RWPE2 (cell line): ENCODE results near the gene SRC.

Experiments used
- ATAC-seq: fragments of 200-7000 bp; cut with Tn5 transposase; 3 replicates; pipeline ENCODE4 v1.9.1; 2021; ENCODE audit warnings: low read depth
- DNase-seq: peaks from one replicate; pipeline ENCODE4 v3.0.0-alpha.2; 2020; ENCODE audit warnings: low spot score
- H3K27ac ChIP-seq: fragments of 450-650 bp; 2 replicates; pipeline ENCODE4 v1.5.1; 2017; ENCODE audit warnings: mild to moderate bottlenecking; ENCODE audit not compliant: poor library complexity, severe bottlenecking
- H3K27me3 ChIP-seq: fragments of 250-450 bp; sonication (Bioruptor Pico); 2 replicates; pipeline ENCODE4 v1.5.1; 2021; ENCODE audit warnings: mild to moderate bottlenecking, moderate library complexity; ENCODE audit not compliant: insufficient read depth, poor library complexity, severe bottlenecking
- H3K36me3 ChIP-seq: fragments of 250-450 bp; sonication (Bioruptor Pico); 2 replicates; pipeline ENCODE4 v1.5.1; 2020; ENCODE audit warnings: low read depth, mild to moderate bottlenecking, moderate library complexity
- H3K4me1 ChIP-seq: fragments of 250-450 bp; sonication (Bioruptor Pico); 2 replicates; pipeline ENCODE4 v1.5.1; 2021; ENCODE audit warnings: mild to moderate bottlenecking, moderate library complexity; ENCODE audit not compliant: insufficient read depth, poor library complexity, severe bottlenecking
- H3K4me3 ChIP-seq: fragments of 250-450 bp; sonication (Bioruptor Pico); 2 replicates; pipeline ENCODE4 v1.5.1; 2021; ENCODE audit warnings: mild to moderate bottlenecking, moderate library complexity; ENCODE audit not compliant: severe bottlenecking
- H3K9me3 ChIP-seq: fragments of 250-450 bp; sonication (Bioruptor Pico); 2 replicates; pipeline ENCODE4 v1.5.1; 2021; ENCODE audit warnings: mild to moderate bottlenecking, moderate library complexity; ENCODE audit not compliant: severe bottlenecking
- TF ChIP-seq, protein P1 (sequence below): fragments of 450-650 bp; IDR thresholded peaks from one replicate; pipeline ENCODE4 v1.5.1; 2017; ENCODE audit warnings: mild to moderate bottlenecking, moderate library complexity; ENCODE audit not compliant: poor library complexity, severe bottlenecking

Gene SRC

DNA sequence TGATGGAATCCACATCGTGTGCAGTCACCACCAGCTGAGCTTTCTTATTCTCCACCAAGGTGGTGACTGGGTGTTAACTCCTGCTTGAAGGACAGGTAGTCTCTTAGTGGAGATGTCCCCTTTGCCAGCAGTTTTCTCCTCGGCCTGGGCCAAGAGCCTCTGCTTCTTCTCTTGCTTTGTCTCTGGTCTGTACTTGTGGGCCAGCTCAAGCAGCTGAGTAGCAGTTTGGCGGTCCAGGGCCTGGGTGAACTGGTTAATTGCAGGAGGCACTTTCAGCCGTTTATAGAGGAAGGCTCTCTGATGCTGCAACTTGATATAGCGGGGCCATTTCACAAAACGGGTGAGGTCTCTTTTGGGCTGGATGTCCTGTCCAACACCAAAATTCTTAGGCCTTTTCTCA is 99.1 kb downstream of the SRC start:
- H3K4me3 ChIP-seq, result no peak overlapping the region
- H3K4me1 ChIP-seq, result no peaks in the 10 kb centered on the region
- H3K36me3 ChIP-seq, result no peaks in the 10 kb centered on the region
- no peak overlapping the region for H3K27ac ChIP-seq
- H3K9me3 ChIP-seq, result no peaks in the 10 kb centered on the region
- ATAC-seq (no peak), DNase-seq (peak; percentile 70)
- TF ChIP-seq, protein P1, sequence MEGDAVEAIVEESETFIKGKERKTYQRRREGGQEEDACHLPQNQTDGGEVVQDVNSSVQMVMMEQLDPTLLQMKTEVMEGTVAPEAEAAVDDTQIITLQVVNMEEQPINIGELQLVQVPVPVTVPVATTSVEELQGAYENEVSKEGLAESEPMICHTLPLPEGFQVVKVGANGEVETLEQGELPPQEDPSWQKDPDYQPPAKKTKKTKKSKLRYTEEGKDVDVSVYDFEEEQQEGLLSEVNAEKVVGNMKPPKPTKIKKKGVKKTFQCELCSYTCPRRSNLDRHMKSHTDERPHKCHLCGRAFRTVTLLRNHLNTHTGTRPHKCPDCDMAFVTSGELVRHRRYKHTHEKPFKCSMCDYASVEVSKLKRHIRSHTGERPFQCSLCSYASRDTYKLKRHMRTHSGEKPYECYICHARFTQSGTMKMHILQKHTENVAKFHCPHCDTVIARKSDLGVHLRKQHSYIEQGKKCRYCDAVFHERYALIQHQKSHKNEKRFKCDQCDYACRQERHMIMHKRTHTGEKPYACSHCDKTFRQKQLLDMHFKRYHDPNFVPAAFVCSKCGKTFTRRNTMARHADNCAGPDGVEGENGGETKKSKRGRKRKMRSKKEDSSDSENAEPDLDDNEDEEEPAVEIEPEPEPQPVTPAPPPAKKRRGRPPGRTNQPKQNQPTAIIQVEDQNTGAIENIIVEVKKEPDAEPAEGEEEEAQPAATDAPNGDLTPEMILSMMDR, result no peak
- H3K27me3 ChIP-seq, result no peaks in the 10 kb centered on the region

- TF ChIP-seq, protein P1, result no peak
- Histone ChIP-seq H3K4me1 (no peaks in the 10 kb centered on the region), H3K9me3 (no peaks in the 10 kb centered on the region), H3K36me3 (no peaks in the 10 kb centered on the region), H3K4me3 (no peak overlapping the region), H3K27me3 (no peaks in the 10 kb centered on the region), H3K27ac (no peak overlapping the region)
- no peak for ATAC-seq
- peak; percentile 55 for DNase-seq
Measured at GRCh38 chr20:37446286-37447032, 100.5 kb downstream of the SRC start.

DNA sequence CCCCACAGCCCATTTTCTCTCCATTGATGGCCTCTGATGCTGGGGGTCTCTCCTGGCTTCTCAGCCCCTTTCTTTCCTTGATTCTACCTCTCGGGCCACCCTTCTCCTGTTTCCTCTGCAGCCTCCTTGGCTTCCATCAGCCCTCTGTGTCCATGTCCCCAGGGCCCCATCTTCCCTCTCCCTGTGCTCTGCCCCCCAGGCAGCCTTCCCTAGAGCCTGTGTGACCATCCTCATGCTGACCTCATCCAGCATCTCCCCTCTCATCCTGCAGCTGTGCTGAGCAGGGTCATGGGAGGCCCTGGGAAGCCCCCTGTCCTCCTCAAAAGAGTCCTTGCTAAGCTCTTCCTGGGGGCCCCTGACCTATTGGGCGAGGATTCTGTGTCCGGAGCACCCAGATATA is 101.7 kb downstream of the SRC start:
- H3K4me3 ChIP-seq, result no peak overlapping the region
- peak; percentile 72 for DNase-seq
- H3K9me3 ChIP-seq, result no peaks in the 10 kb centered on the region
- no peaks in the 10 kb centered on the region for H3K4me1 ChIP-seq
- H3K27me3 ChIP-seq, result no peaks in the 10 kb centered on the region
- ATAC-seq, result 0 out of 3 replicates have a peak, but pooled peaks have one; percentile 4
- no peak overlapping the region for H3K27ac ChIP-seq
- H3K36me3 ChIP-seq, result no peaks in the 10 kb centered on the region
- TF ChIP-seq, protein P1, result no peak

DNA sequence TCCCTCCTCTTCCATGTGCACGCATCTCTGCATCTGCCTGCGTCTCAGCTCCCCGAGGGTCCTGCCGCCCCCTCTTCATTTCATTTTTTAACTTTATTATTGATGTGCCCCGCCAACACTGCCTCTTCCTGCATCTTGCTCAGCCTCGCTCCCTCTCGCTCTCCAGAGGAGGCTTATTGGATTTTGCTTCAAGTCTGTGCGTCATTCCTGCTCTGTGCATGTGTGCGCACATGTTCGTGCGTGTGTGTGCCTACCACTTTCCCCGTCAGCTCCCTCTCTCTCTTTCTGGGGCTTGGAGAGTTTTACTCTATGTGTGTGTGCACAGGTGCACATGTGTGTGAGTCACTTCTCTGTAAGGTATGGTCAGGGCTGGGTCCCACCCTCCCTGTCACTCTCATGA is 103.3 kb downstream of the SRC start:
- Histone ChIP-seq H3K4me3 (no peak overlapping the region), H3K4me1 (no peaks in the 10 kb centered on the region), H3K36me3 (no peaks in the 10 kb centered on the region), H3K27me3 (no peaks in the 10 kb centered on the region), H3K27ac (no peak overlapping the region), H3K9me3 (no peaks in the 10 kb centered on the region)
- no peak; the same call in 2 of the 3 replicates for ATAC-seq
- TF ChIP-seq, protein P1, result no peak
- DNase-seq, result peak; percentile 60

- Histone ChIP-seq H3K27me3 (no peaks in the 10 kb centered on the region), H3K4me3 (no peak overlapping the region), H3K36me3 (no peaks in the 10 kb centered on the region), H3K4me1 (no peaks in the 10 kb centered on the region), H3K27ac (no peak overlapping the region), H3K9me3 (no peaks in the 10 kb centered on the region)
- TF ChIP-seq, protein P1, result no peak
- DNase-seq, result no peak
- ATAC-seq, result no peak
Measured at GRCh38 chr20:37450344-37450743, 104.4 kb downstream of the SRC start.
